Fibroblast of pulmonary artery (primary cell): Measurements from ENCODE around the gene SSTR4.

Experiments used
- DNase-seq: peaks from one replicate; pipeline ENCODE4 v3.0.0-alpha.2; 2010; ENCODE audit warnings: low read depth
- H3K4me3 ChIP-seq: replicated peaks from 2 replicates; pipeline ENCODE4 v1.5.1; 2011; ENCODE audit warnings: low read depth, mild to moderate bottlenecking, control low read depth, low read length, moderate library complexity
- TF ChIP-seq, protein P1 (sequence below): IDR thresholded peaks from 2 replicates; pipeline ENCODE4 v1.5.1; 2011; ENCODE audit warnings: mild to moderate bottlenecking, control low read depth, low read length, inconsistent platforms; ENCODE audit errors: missing control alignments

SSTR4 gene

DNA sequence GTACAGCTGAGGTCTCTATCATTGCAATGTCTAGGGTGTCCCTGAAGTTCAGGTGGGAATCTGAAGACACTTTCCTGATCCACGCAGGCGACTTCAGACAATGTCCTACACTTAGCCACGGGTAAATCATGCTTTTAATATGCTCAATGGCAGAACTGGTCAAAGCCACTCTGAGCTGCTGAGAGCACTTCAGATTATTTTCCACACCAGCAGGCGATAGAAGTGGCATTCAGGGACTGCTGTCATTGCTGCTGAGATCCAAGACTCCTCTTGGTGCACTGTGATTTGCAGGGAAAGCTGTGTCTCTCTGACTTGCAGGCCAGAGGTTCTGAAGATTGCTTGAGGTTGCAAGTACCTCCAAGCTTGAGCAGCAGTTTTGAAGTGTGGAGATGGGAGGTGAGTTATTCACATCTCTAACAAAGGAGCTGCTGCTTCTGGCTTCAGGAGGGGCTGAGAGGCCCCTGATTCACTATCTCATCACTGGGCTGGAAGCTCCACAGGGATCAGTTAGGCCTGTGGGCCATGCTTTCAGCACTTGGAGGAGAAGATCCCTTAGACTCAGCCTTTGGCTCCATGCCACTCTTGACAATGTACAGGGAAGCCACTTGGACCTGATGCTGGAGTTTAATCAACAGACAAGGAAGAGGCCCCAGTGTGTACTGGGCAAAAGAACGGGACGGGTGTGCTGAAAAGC lies 2.9 kb upstream of the SSTR4 start:
- TF ChIP-seq, protein P1, sequence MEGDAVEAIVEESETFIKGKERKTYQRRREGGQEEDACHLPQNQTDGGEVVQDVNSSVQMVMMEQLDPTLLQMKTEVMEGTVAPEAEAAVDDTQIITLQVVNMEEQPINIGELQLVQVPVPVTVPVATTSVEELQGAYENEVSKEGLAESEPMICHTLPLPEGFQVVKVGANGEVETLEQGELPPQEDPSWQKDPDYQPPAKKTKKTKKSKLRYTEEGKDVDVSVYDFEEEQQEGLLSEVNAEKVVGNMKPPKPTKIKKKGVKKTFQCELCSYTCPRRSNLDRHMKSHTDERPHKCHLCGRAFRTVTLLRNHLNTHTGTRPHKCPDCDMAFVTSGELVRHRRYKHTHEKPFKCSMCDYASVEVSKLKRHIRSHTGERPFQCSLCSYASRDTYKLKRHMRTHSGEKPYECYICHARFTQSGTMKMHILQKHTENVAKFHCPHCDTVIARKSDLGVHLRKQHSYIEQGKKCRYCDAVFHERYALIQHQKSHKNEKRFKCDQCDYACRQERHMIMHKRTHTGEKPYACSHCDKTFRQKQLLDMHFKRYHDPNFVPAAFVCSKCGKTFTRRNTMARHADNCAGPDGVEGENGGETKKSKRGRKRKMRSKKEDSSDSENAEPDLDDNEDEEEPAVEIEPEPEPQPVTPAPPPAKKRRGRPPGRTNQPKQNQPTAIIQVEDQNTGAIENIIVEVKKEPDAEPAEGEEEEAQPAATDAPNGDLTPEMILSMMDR: no peak

DNA sequence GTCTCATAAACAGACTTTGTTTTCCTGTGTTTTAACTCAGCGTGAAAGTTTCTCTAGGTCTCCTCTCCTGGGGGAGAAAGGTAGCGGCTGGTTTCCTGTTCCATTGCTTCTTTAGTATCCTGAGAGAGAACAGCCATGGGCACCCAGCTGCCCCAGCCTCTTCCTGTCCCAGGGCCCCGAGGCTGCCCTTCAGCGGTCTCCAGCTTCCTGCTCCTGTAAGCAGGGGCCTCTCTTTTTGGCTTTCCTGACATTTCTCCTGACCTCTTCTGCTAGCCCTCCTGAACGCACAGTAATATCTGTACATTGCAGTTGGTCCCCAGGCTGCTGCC lies 2.4 kb upstream of the SSTR4 start:
- DNase-seq: no peak
- H3K4me3 ChIP-seq: no peak overlapping the region
- TF ChIP-seq, protein P1: no peak

More for the DNA sequence above, 2.9 kb upstream of the SSTR4 start:
- DNase-seq: no peak
- no peak overlapping the region for H3K4me3 ChIP-seq

DNA sequence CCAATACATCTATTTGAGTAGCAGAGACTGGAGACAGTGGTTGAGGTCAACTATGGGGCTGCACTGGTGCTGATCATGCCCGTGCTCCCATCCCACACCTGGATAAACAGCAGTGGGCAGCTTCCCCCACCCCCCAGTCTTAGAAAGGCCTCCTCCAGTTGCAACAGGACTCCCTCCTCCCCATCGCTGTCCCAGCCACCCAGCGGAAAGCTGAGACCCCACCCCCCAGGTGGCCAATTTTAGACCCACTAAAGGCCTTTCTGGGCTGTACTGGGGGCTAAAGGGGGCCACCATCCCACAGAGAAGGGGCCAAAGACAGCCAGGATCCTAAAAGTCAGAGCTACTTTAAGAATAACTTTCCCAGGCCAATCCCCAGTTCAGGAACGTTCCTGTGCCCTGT lies 1.2 kb upstream of the SSTR4 start:
- DNase-seq: no peak
- TF ChIP-seq, protein P1: no peak
- no peak overlapping the region for H3K4me3 ChIP-seq

DNA sequence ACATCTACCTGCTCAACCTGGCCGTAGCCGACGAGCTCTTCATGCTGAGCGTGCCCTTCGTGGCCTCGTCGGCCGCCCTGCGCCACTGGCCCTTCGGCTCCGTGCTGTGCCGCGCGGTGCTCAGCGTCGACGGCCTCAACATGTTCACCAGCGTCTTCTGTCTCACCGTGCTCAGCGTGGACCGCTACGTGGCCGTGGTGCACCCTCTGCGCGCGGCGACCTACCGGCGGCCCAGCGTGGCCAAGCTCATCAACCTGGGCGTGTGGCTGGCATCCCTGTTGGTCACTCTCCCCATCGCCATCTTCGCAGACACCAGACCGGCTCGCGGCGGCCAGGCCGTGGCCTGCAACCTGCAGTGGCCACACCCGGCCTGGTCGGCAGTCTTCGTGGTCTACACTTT lies 619 bp downstream of the SSTR4 start:
- no peak overlapping the region for H3K4me3 ChIP-seq
- DNase-seq: no peak
- TF ChIP-seq, protein P1: no peak

DNA sequence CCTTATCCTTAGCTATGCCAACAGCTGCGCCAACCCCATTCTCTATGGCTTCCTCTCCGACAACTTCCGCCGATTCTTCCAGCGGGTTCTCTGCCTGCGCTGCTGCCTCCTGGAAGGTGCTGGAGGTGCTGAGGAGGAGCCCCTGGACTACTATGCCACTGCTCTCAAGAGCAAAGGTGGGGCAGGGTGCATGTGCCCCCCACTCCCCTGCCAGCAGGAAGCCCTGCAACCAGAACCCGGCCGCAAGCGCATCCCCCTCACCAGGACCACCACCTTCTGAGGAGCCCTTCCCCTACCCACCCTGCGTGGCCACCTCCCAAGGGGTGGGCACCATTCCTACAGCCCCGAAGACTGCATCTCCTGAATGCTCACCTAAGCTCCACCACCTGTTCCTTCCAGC lies 1.3 kb downstream of the SSTR4 start:
- TF ChIP-seq, protein P1: no peak
- no peak overlapping the region for H3K4me3 ChIP-seq
- DNase-seq: no peak

DNA sequence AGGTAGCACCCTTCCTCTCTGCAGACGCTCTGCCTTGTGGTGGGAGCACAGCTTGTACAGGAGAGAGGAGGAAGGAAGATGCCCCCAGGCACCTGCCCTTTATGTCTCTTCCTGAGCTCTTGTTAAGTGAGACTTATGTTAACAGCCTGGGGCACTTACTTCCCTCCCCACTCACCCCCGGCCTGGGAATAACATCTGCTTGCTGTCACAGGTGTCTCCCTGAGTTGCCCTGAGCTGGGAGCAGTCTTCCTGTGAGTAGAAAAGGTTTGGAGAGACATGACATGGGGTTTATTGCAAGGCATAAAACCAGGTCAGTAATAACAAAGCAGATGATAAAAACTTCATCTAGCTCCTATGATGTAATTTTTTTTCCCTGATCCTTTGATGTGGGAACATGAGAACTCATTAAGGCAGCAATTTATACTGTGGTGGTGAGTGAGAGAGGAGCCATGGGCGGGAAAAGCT lies 1.9 kb downstream of the SSTR4 start:
- TF ChIP-seq, protein P1: no peak
- no peak for DNase-seq

More for the DNA sequence above, 1.9 kb downstream of the SSTR4 start:
- H3K4me3 ChIP-seq: no peak overlapping the region
